ENCODE data around the gene IGF2BP2.
"Not testable (repeated sequence)": the region's sequence is repeated elsewhere in the genome, so short reads cannot be mapped to it uniquely, and the experiment has no call there.

The IGF2BP2 gene

DNA sequence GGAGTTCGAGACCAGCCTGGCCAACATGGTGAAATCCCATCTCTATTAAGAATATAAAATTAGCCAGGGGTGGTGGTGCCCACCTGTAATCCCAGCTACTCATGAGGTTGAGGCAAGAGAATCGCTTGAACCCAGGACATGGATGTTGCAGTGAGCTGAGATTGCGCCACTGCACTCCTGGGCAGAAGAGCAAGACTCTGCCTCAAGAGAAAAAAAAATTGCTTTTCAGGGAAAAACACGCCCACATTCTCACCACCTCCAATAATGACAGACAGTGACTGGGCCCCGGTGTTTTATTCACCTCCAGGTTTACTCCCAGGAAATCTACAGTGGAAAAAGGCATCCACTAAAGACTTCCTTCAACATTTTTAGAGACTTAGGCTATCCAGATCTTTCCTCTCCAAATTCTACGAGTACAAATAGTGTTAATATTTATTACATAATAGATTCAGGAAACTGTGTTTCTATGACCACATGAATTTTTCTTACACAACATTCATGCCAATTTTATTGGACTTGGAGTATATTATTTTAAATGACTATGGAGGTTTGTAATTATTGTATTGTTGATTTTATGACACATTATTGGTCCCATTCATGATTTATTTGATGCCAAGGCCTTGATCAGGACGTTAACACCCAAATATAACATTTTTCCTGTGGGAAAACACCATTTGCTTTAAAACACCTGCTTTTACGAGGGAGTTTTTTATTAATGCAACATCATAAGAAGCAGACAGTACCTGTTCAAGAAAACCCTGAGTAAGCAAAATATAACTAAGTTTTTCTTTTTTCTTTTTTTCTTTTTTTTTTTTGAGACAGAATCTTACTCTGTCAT is 26.6 kb downstream of the IGF2BP2 start:
- DNase-seq: no peak

DNA sequence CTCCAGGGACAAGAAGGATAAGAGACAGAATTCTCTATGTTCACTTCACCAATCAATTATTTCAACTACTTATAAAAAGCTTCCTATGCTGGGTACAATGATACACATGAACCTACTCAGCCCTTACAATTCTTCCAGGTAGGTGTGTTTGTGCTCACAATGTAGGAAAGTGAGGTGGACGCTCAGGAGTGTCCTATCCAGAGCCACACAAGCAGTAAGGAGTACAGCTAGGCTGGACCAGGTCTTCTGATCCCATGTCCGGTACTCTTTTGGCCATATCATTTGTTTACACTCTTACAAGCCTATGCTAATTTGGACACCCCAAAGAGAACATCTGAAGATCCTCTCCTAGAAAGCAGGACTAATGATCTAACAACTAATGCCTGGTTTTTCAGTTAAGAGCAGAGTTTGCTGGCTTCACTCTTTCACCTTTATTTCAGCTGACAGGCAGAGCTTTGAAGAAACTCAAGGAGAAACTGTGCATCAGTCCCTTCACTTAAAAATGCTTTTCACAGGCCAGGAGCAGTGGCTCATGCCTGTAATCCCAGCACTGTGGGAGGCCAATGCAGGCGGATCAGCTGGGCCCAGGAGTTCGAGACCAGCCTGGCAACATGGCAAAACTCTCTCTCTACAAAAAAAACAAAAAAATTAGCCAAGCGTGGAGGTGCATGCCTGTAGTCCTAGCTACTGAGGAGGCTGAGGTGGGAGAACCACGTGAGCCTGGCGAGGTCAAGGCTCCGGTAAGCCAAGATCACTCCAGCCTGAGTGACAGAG is 27.5 kb downstream of the IGF2BP2 start:
- no peak for DNase-seq

DNA sequence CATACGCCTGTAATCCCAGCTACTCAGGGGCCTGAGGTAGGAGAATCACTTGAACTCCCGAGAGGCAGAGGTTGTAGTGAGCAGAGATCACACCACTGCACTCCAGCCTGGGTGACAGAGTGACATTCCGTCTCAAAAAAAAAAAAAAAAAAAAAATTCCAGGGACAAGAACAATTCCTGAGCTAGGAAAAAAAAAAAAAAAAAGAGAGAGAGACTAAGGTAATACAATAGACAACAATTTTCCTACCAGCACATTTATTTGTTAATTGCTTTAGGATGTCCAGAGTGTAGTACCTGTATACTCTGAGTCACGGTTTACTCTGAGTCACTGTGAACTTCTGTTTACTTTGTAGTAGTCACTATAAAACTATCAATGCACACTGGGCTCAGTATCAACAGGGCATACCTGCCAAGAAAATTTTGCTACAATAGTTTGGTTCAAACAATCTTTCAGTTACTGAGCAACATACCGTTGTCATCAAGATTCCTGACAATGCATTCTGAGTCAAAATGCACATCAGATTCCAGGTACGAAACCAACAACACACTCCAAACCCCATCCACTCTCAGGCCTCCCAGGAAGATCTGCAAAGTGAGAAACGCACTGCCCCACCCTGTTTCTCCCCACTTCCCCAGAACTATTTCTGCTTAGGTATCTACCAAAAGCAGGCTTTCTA is 28.3 kb downstream of the IGF2BP2 start:
- peak; percentile 39 for DNase-seq

DNA sequence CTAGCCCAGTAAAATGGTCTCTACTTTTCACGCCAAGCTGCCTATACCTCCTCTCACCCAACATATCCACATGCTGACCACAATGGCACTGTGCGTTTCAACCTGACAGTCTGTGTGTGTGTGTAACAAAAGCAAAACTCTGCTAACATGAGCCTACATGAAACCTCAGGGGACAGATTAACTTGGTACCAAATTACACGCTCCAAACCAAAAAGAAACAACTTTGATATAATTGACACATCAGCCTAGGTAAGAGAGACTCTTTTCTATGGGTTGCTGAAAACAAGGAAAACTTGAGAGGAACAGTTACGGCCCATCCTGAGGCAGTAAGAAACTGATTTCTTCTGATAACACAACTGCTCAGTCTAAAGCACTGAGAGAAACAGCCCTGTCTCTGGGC is 31.5 kb downstream of the IGF2BP2 start:
- no peak for DNase-seq

DNA sequence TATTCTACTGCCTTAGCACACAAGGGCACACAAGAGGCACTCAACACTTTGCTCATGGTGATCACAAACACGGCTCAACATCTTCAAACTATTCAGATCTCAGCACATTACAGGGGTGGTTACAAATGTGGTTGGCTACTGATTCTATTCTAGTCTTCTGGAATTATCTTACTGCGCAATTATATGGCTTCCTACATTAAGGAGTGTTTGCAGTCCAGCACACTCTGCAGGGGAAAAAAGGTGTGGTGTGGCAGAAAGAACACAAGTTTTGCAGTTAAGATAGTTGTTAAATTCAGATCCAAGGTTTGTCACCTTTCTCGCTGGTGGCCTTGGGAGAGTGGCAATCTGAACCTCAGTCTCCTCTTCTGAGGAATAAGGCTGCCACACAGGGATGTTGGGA is 31.9 kb downstream of the IGF2BP2 start:
- no peak for DNase-seq

DNA sequence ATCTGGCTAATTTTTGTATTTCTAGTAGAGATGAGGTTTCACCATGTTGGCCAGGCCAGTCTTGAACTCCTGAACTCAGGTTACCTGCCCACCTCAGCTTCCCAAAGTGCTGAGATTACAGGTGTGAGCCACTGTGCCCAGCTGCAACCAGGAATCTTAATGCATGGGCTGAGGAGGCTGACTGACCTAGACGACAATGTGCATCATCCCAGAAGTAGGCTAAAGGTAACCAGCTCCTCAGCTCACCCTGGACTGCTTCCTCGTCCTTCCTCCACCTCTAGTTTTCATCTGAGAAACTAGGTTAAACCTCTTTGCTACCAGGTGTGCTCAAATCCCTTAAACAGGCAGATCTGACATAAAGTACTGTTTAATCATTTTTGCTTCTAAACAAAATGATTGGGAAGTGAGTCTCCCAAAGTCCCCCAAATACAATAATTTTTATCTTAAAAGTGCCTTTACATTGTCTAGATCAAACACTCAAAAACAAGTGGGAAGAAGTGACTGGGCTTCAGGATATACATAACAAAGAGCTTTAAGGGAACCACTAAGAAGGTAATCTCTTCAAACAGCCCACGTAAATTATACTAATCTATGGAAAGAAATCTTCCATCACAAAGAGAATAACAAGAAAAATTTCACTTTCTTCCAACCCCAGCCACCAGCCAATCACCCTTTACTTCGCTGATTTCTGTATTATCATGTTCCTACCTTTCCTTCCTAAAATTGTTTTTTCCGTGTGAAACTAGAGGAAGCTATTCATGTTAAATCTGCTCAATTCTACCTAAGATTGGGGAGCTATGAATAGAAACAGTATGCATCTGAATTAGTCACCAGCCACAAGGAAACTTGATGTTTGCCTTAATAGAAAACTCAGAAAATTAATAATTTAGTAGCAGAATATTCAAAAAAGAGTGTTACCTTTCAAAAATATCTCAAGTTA is 34.7 kb downstream of the IGF2BP2 start:
- DNase-seq: no peak

DNA sequence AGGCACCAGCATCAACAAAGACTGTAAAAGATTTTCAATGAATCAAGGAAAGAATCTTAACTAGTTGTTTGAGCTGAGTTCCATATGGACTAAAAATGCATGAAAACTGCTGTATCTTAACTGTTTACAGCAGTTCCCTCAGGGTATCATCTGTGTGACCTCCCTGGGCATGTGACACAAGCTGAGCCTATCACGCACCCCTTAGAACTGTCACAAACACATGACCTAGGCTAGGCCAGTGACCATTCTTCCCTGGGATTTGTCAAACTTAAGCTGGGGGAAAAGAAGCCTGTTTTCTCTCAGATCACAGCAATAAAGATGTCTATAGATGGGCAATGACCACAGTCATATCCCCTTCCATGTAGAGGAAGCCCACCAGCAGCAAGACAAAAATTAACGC is 35.7 kb downstream of the IGF2BP2 start:
- no peak for DNase-seq

DNA sequence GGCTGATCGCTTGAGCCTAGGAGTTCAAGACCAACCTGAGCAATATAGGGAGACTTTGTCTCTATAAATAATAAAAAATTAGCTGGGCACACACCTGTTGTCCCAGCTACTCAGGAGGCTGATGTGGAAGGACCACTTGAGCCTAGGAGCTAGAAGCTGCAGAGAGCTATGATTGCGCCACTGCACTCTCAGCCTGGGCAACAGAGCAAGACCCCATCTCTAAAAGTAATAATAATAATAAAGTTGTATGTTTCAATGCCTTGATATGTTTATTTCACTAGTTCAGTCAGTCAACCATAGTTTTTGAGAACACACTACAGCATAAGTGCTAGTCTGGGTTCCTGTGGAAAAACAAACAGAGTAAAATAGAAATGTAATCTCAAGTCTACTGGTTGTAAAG is 36.5 kb downstream of the IGF2BP2 start:
- DNase-seq: no peak

DNA sequence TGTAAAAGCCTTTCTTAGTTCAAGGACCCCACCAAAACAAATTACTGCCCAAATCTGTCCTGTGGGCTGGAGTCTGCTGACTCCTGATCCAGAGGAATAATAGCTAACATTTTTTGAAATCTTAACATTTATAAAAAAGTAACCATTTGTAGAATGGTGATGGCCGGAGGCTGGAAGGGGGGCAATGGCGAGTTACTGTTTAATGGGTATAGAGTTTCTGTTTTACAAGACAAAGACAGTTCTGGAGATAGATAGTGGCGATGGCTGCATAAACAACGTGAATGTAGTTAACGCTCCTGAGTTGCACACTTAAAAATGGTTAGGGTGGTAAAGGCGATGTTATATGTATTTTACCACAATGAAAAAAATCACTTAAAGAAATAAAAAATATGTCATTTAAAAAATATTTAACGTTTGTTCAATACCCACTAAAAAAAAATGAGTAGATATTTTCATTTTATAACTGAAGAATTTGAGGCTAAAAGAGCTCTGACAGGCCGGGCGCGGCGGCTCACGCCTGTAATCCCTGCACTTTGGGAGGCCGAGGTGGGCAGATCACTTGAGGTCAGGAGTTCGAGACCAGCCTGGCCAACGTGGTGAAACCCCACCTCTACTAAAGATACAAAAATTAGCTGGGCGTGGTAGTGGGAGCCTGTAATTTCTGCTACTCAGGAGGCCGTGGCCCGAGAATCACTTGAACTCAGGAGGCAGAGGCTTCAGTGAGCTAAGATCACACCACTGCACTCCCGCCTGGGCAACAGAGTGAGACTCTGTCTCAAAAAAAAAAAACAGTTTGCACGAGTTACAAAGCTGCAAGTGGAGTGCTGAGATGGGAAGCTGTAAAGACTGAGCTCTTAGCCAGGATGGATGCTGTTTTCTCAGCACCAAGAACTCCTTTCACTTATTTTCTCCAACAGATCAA is 37.6 kb downstream of the IGF2BP2 start:
- no peak for DNase-seq

DNA sequence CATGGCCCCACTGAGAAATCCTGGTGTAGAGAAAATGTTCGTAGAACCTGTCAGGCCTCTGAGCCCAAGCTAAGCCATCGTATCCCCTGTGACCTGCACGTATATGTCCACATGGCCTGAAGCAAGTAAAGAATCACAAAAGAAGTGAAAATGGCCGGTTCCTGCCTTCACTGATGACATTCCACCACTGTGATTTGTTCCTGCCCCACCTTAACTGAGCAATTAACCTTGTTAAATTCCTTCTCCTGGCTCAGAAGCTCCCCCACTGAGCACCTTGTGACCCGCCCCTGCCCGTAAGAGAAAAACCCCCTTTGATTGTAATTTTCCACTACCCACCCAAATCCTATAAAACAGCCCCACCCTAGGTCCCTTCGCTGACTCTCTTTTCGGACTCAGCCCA is 38.6 kb downstream of the IGF2BP2 start:
- not testable (repeated sequence) for DNase-seq

DNA sequence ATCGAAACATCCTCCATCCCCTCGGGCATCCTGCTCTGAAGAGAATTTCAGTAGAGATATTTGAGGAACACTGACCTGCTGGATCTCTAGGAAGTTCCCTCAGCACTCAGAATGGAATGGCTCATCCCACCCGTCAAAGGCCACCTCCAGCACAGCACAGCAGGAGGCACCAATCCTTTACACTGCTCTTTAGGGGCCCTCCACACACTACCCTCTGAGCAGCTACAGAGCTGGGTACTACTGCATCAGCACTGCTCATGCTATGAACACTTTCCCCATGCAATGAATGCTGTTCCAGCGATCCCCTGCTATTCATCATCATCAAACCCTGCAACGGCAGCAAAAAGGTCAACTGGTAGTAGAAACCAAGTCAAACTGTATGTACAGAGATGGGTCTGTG is 40.5 kb downstream of the IGF2BP2 start:
- DNase-seq: no peak

DNA sequence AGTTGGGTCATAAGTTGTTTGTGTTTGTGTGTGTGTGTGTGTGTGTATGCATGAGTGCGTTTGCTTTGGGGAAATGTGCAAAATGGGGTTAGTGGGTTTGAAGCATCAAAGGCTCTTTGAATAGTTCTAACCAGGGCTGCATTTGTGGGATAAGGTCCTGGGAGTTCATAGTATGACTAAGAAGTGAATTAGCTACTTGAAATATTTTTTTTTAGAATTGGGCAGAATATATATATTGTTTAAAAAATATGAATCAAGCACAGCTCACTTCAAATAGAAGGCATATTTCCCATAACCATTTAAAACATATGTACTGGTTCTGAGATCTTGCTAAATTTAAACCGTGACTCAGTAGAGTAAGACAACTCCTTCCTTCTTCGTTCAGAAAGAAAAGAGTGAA is 43.1 kb downstream of the IGF2BP2 start:
- DNase-seq: no peak

DNA sequence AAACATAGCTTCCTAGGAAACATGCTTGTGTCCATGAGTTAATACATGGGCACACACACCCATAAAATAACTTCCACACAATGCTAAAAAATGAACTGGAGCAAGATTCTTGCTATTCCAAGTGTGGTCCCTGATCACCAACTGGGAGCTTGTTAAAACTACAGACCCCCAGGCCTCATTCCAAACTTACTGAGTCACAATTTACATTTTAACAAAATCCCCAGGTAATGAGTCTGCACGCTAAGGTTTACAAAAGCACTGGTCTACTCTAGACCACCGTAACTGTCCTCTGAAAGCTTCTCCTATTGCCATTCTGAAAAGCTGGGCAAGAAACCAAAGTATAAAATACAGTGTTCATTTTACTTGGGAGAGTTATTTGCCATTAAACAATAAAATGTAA is 45.4 kb downstream of the IGF2BP2 start:
- no peak for DNase-seq

DNA sequence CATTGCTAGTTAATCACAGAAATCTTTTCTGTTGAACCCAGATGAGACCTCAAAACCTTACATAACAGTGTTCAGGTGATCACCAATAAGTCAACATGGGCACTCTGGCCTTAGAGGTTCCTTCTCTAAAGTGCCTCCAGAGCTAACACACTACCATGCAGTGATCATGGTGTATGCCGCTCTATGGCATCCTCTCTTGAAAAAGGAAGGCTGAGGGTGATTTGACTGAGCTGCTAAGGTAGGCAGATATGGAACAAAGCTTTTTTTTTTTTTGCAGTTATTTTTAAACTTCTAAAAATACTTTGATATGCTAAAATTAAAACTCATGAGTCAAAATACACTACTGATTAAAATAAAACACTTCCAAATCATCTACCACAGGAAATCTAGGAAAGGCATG is 46.0 kb downstream of the IGF2BP2 start:
- DNase-seq: no peak

DNA sequence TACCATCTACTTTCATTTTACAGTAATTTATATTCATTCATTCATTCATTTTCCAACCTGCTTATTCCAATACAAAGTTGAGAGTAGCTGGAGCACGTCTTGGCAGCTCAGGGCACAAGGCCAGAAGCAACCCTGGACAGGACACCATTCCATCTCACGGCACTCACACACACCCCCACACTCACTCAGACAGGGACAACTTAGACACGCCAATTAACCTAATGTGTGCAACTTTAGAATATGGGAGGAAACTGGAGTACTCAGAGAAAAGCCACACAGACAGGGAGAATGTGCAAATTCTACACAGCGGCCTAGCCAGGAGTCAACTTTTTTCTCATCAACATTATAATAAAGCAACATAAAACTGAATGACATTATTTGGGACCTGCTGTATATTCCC is 46.7 kb downstream of the IGF2BP2 start:
- DNase-seq: no peak

DNA sequence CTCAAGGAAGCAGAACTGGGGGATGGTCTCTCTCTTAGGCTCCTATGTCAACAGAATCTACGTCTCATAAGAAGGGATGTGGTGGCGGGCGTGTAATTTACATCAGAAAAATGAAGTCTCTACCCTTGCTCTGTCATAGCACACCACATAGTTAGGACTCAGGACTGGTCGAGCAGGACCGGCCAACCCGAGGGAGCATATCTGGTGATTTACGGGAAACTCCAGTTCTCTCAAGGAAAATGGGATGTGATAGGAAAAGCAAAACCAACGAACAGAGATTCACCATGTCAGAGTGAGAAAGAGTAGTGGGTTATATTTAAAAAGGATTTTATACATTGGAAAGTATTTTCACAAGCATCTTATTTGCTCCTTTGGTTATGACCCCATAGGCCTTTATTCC is 54.7 kb downstream of the IGF2BP2 start:
- no peak for DNase-seq

DNA sequence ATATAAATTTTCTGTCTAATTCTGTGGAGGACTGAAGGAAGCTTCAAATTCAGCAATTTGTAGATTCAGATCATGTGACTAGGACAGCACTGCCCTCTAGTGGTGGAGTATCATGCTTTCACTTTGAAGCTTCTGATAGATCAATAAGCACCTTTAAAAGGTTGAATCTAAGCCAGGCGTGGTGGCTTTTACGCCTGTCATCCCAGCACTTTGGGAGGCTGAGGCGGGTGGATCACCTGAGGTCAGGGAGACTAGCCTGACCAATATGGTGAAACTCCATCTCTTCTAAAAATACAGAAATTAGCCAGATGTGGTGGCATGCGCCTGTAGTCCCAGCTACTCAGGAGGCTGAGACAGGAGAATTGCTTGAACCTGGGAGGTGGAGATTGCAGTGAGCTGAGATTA is 56.3 kb downstream of the IGF2BP2 start:
- peak; percentile 82 for DNase-seq

DNA sequence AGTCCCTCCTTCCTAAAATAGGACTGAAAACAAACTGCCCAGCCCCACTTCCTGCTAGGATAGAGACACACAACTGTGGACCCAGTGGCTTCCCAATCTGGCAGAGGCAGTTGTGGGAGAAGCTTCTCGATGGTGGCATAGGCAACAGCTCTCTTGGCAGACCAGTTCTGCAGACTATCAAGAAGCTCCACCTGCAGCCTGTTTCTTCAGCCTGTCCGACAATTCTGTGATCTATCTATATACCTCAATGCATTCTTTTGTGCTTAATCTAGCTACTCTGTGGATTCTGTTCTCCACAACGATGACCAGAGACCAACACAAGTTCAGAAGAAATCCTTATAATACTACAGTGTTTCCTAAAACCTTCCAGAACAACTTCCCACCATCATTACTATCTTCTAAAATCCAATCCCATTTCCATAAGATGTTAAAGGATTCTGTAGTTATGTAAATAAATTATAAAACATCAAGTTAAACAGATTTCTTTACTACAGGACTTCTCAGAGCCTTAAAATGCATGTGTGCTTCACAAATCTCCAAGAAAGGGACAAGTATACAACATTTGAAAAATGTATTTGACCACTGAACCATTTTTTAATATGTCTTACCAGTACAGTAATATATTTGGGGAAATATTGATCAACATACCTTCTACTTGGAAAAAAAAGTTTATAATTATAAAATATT is 57.7 kb downstream of the IGF2BP2 start:
- DNase-seq: no peak

DNA sequence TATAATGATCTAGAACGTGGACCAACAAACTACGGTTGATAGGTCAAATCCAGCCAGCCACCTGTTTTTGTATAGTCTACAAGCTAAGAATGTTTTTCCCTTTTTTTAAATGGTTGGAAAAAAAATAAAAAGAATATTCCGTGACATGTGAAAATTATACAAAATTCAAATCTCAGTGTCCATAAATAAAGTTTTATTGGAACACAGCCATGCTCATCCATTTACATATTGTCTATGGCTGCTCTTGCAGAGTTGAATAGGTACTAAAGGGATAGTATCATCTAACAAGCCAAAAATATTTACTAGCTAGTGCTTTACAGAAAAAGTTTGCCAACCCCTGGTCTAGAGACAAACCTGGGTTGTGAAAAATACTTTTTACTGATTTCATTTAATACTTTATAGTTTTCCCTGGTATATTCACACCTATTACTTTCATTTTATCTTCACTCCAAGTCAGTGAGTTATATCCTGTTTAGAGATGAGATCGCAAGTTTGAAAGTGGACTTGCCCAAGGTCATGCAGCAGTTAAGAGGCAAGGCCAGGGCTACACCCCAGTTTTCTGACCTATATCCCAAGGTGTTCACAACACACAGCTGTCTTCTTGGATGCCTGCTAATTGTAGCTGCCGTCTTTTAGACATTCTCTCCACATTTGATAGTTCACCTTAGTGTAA is 58.4 kb downstream of the IGF2BP2 start:
- no peak for DNase-seq

DNA sequence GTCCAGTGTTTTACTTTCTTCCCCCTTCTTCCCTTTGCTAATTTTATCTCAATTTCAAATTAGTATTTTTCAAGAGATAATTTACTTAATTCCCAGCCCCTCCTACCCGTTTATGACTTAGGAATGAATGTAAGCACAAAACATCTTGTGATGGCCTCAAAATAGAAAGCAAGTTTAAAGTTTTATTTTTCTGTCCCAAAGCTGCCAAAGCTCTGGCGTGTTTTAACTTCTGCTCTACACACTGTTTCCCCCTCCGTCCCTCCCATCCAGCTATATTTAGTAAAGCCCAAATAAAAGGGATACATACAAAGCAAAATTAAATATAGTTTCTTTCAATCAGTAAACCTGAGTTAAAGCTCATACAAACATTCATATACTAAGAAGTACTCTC is 59.9 kb downstream of the IGF2BP2 start:
- no peak for DNase-seq

All from NCI-H1105 treated with DMSO at 0.1 percent for 48 hours (cell line).